ENCODE measurements around the gene ATAD3C. TPM values are rescaled to one million over a fixed set of nuclear protein-coding genes. Genes with fewer than 3 reads are reported as not detected.

ATAD3C gene
- total and polyA plus RNA-seq, 2 donors (not counting 3 experiments of a cell fraction or from before 2014, with no cell fraction given): 0.01 TPM; not detected in 1

GRCh38 chr1:1436630-1437032, 12.9 kb upstream of the ATAD3C start:
- TF ChIP-seq POLR2AphosphoS5 (IDR thresholded peaks at IDR 0.05; ENCODE audit: insufficient read depth, low read depth, low read length): no peak
- TF ChIP-seq JUN (IDR thresholded peaks at IDR 0.05; ENCODE audit: borderline replicate concordance, insufficient read depth, insufficient read length, low read depth): no peak
- TF ChIP-seq MYC (IDR thresholded peaks at IDR 0.05; ENCODE audit: low read depth, low read length): no peak
- TF ChIP-seq MAX (IDR thresholded peaks at IDR 0.05; ENCODE audit: insufficient read depth, insufficient read length): no peak
- no peak for TF ChIP-seq FOS (IDR thresholded peaks at IDR 0.05; ENCODE audit: borderline replicate concordance, insufficient read depth, low read length)
- TF ChIP-seq POLR2A (IDR thresholded peaks at IDR 0.05; ENCODE audit: low read depth, low read length): no peak
- TF ChIP-seq EZH2 (IDR thresholded peaks at IDR 0.05; ENCODE audit: borderline replicate concordance, low read depth, low read length, severe bottlenecking): no peak
- no peak for TF ChIP-seq CTCF (IDR thresholded peaks at IDR 0.05; ENCODE audit: extremely low read depth in 1 of 2, insufficient read depth in 1 of 2, low read depth in 1 of 2, low read length in 2 of 2)
- TF ChIP-seq GATA2 (IDR thresholded peaks at IDR 0.05; ENCODE audit: insufficient read depth, insufficient read length, low read depth, low read length): no peak
- dilution Hi-C loops (cut with MboI; ENCODE audit: extremely low pct_ligation_motif_present, low sequenced_read_pairs) (no loop called here), intact Hi-C loops (cut with micrococcal nuclease) (no loop called here)
- Histone ChIP-seq H3K4me1 (ENCODE audit: control insufficient read depth, extremely low read depth, insufficient read depth, low read length) (peaks cover 13% of the 10 kb centered on the region), H3K9me1 (replicated peaks; ENCODE audit: control insufficient read depth, extremely low read depth, insufficient read depth, low read length) (no peaks in the 10 kb centered on the region), H4K20me1 (replicated peaks; ENCODE audit: control insufficient read depth, extremely low read depth, insufficient read depth, low read length) (no peaks in the 10 kb centered on the region), H3K4me2 (ENCODE audit: insufficient read depth, low read length) (no peak overlapping the region), H3K79me2 (ENCODE audit: control insufficient read depth, insufficient read depth, low read length) (no peaks in the 10 kb centered on the region), H3K4me3 (replicated peaks in 1 of 3; ENCODE audit: insufficient read depth in 1 of 3, low read depth in 1 of 3, low read length in 3 of 3) (no peak overlapping the region), H3K9me3 (replicated peaks; ENCODE audit: control insufficient read depth, insufficient read depth, low read length) (no peaks in the 10 kb centered on the region), H3K27ac (ENCODE audit: insufficient read depth, low read depth, low read length) (no peak overlapping the region), H3K27me3 (ENCODE audit: control insufficient read depth in 2 of 2, insufficient read depth in 2 of 2, low read length in 2 of 2) (no peaks in the 10 kb centered on the region), H3K9ac (replicated peaks; ENCODE audit: extremely low read depth, insufficient read depth, low read length) (no peak overlapping the region), H3K36me3 (ENCODE audit: control insufficient read depth in 2 of 2, extremely low read depth in 1 of 2, insufficient read depth in 2 of 2, low read length in 2 of 2) (no peaks in the 10 kb centered on the region), H2AFZ (ENCODE audit: low read depth, low read length) (no peak overlapping the region)
- DNase-seq (ENCODE audit: low read depth, low spot score) (no peak), FAIRE-seq (no peak)
- no TSS peak for BruUV-seq (replicated peaks)
- ChIA-PET CTCF (no interaction called here), POLR2A (no interaction called here)

Data from endothelial cell of umbilical vein (primary cell).